GM12878 (cell line): ENCODE results near the gene SLAMF1. TPM values are rescaled to one million over a fixed set of nuclear protein-coding genes. Genes with fewer than 3 reads are reported as not detected.

Experiments used
- ATAC-seq: fragments of 200-7000 bp; cut with Tn5 transposase; 3 replicates; pipeline ENCODE4 v1.9.1; 2020; ENCODE audit warnings: mild to moderate bottlenecking, moderate library complexity
- BruUV-seq: library from RNA; stranded (reverse); fragments of 400-500 nt; replicated peaks from 2 replicates; lab custom pipeline; 2021; lab: Mats Ljungman, UMichigan
- CTCF ChIA-PET: fragments of 300-600 bp; sonication (Branson Sonifier 250); formaldehyde crosslinking; extraction: SDS; loops from one replicate; lab custom pipeline; 2021; ENCODE audit warnings: inconsistent platforms; lab: Yijun Ruan, JAX
- POLR2A ChIA-PET: fragments of 350-600 bp; formaldehyde crosslinking; extraction: SDS; loops from one replicate; lab custom pipeline; 2021; ENCODE audit warnings: inconsistent platforms; lab: Charles Lee
- RAD21 ChIA-PET: fragments of 300-600 bp; sonication (Branson Sonifier 250); formaldehyde crosslinking; loops from one replicate; lab custom pipeline; 2023; ENCODE audit warnings: antibody characterized with exemption; ENCODE audit not compliant: unreplicated experiment; lab: Charles Lee
- SMC1A ChIA-PET: fragments of 300-600 bp; sonication (Branson Sonifier 250); formaldehyde crosslinking; loops from one replicate; lab custom pipeline; 2023; ENCODE audit not compliant: unreplicated experiment, uncharacterized antibody; lab: Charles Lee
- DNase-seq: peaks from one replicate; pipeline ENCODE4 v3.0.0-alpha.2; 2011; ENCODE audit warnings: low read depth, low spot score
- FAIRE-seq: peaks from 3 replicates; lab custom pipeline; 2011; peaks lifted over from hg19 to GRCh38; lab: Jason Lieb, UNC
- H2AFZ ChIP-seq: 2 replicates; pipeline ENCODE4 v1.6.0; 2011; ENCODE audit warnings: low read depth, low read length, control low read depth; ENCODE audit not compliant: control insufficient read depth
- H3K27ac ChIP-seq: 2 replicates; pipeline ENCODE4 v1.5.1; 2011; ENCODE audit warnings: control low read depth; ENCODE audit not compliant: control insufficient read depth, insufficient read depth
- H3K27me3 ChIP-seq, 2 experiments: replicated peaks in 1 of 2; 2 replicates each; pipeline versions ENCODE4 v1.6.0 to v1.6.1; 2011; ENCODE audit warnings: low read length in 1 of 2; ENCODE audit not compliant: control insufficient read depth in 2 of 2, insufficient read depth in 2 of 2
- H3K36me3 ChIP-seq, 2 experiments: 2 replicates each; pipeline ENCODE4 v1.5.1; 2011; ENCODE audit warnings: low read length in 1 of 2; ENCODE audit not compliant: control insufficient read depth in 2 of 2, insufficient read depth in 2 of 2
- H3K4me1 ChIP-seq: 2 replicates; pipeline ENCODE4 v1.6.1; 2011; ENCODE audit warnings: mild to moderate bottlenecking, low read length, moderate library complexity, mixed read lengths; ENCODE audit not compliant: control insufficient read depth, insufficient read depth
- H3K4me2 ChIP-seq: 2 replicates; pipeline ENCODE4 v1.6.0; 2011; ENCODE audit warnings: control low read depth; ENCODE audit not compliant: control insufficient read depth, insufficient read depth
- H3K4me3 ChIP-seq: fragments of 200-600 bp; sonication (generic); 2 replicates; pipeline ENCODE4 v1.5.1; 2016
- H3K79me2 ChIP-seq: 2 replicates; pipeline ENCODE4 v1.6.0; 2011; ENCODE audit warnings: low read length; ENCODE audit not compliant: control insufficient read depth, insufficient read depth
- H3K9ac ChIP-seq: 2 replicates; pipeline ENCODE4 v1.8.0; 2011; ENCODE audit warnings: low read length, control low read depth, mixed read lengths; ENCODE audit not compliant: control insufficient read depth, insufficient read depth
- H3K9me3 ChIP-seq: replicated peaks from 3 replicates; pipeline ENCODE4 v1.5.1; 2011; ENCODE audit warnings: mild to moderate bottlenecking, low read length; ENCODE audit not compliant: control insufficient read depth, insufficient read depth
- H4K20me1 ChIP-seq: 2 replicates; pipeline ENCODE4 v1.6.0; 2011; ENCODE audit not compliant: control insufficient read depth, insufficient read depth
- CHD1 ChIP-seq: IDR thresholded peaks from 2 replicates; pipeline ENCODE4 v1.6.1; 2012; ENCODE audit warnings: low read depth, low read length, improper control_type of control experiment
- KAT2A ChIP-seq: conservative IDR thresholded peaks from 2 replicates; pipeline ENCODE4 v1.6.1; 2011; ENCODE audit warnings: low read depth, low read length; ENCODE audit not compliant: control insufficient read depth
- POLR2A ChIP-seq: IDR thresholded peaks from 2 replicates; pipeline ENCODE4 v1.6.1; 2011; ENCODE audit warnings: low read depth, mild to moderate bottlenecking, low read length
- RELA ChIP-seq: fragments of 450-650 bp; IDR thresholded peaks from 2 replicates; pipeline ENCODE4 v1.8.0; 2014; ENCODE audit warnings: borderline replicate concordance; ENCODE audit not compliant: partially characterized antibody
- SMARCA5 ChIP-seq: fragments of 450-650 bp; IDR thresholded peaks from 2 replicates; pipeline ENCODE4 v1.6.1; 2017; ENCODE audit warnings: mild to moderate bottlenecking
- SPI1 ChIP-seq: IDR thresholded peaks from 2 replicates; pipeline ENCODE4 v1.6.1; 2011; ENCODE audit warnings: low read depth, mild to moderate bottlenecking, low read length, moderate library complexity, borderline replicate concordance; ENCODE audit not compliant: insufficient read depth
- SREBF1 ChIP-seq: IDR thresholded peaks from 2 replicates; pipeline ENCODE4 v1.6.1; 2012; ENCODE audit warnings: mild to moderate bottlenecking, low read length
- ZNF217 ChIP-seq: fragments of 450-650 bp; IDR thresholded peaks from 2 replicates; pipeline ENCODE4 v1.6.1; 2017; ENCODE audit warnings: antibody characterized with exemption, mild to moderate bottlenecking
- WGBS: methylation state at CpG from one replicate; pipeline ENCODE4 v1.1.6; 2016; ENCODE audit warnings: low lambda C conversion rate; ENCODE audit not compliant: insufficient replicate concordance, insufficient coverage; ENCODE audit errors: missing lambda C conversion rate; 5-methylcytosine and 5-hydroxymethylcytosine counted together
- in situ Hi-C: fragments of 300-500 bp; cut with MboI; formaldehyde crosslinking; loops from 9 replicates; pipeline ENCODE4 v1.14.3; 2018; ENCODE audit warnings: mixed read lengths
- intact Hi-C: fragments of 100-400 bp; cut with micrococcal nuclease; formaldehyde crosslinking; loops from one replicate; pipeline ENCODE4 v1.14.2; 2022; ENCODE audit not compliant: unreplicated experiment
- polyA plus RNA-seq, 11 experiments: library from polyadenylated mRNA; depleted of rRNA in 4 of 11; unstranded in 6 of 11; stranded (reverse) in 5 of 11; fragments of >200 nt; fragmentation: Nextera tagmentation in 4 of 11; fragmentation: Illumina TruSeq in 1 of 11; extraction: Ambion mirVana in 4 of 11; extraction: Trizol in 1 of 11; gene quantifications; 1 replicate in 1 of 11; 2 replicates in 10 of 11; pipeline versions ENCODE4 v1.2.1 to v1.2.3, GENCODE V29; 2011 to 2016; ENCODE audit warnings: inconsistent platforms in 2 of 11, missing spikeins in 2 of 11, low read depth in 1 of 11
- total RNA-seq, 4 experiments: library from RNA; depleted of rRNA in 3 of 4; stranded (reverse); fragments of >200 nt in 3 of 4; fragmentation: Illumina TruSeq in 1 of 4; extraction: Trizol in 1 of 4; gene quantifications; 2 replicates each; pipeline versions ENCODE4 v1.2.1 to v1.2.3, GENCODE V29; 2013 to 2021

Gene SLAMF1
- total and polyA plus RNA-seq, 10 of the 15 experiments (the other 5 are each of a cell fraction or from before 2014, with no cell fraction given) = 87.3 to 260 (median 131) TPM

DNA sequence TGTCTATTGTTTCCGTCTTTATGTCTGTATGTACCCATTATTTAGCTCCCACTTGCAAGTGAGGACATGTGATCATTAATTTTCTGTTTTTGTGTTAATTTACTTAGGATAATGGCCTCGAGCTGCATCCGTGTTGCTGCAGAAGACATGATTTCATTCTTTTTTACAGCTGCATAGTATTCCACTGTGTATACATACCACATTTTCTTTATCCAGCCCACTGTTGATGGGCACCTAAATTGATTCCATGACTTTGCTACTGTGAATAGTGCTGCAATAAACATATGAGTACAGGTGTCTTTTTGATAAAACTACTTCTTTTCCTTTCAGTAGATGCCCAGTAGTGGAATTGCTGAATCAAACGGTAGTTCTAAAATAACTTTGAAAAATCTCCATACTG is 12.7 kb upstream of the SLAMF1 start:
- FAIRE-seq (no peak), DNase-seq (no peak), ATAC-seq (no peak)
- Histone ChIP-seq H3K9me3 (no peaks in the 10 kb centered on the region; the same call in 1 of the 3 replicates), H3K4me3 (no peak overlapping the region), H4K20me1 (no peaks in the 10 kb centered on the region), H3K4me1 (peaks cover 53% of the 10 kb centered on the region), H3K27ac (no peak overlapping the region), H3K9ac (no peak overlapping the region), H3K27me3 (no peaks in the 10 kb centered on the region), H2AFZ (no peak overlapping the region), H3K4me2 (no peak overlapping the region), H3K79me2 (peaks cover 13% of the 10 kb centered on the region), H3K36me3 (no peaks in the 10 kb centered on the region)
- TF ChIP-seq SREBF1 = no peak
- no peak for TF ChIP-seq CHD1
- peak; percentile 62; the same call in 1 of the 2 replicates for TF ChIP-seq SMARCA5
- peak; percentile 63; the same call in 1 of the 2 replicates for TF ChIP-seq ZNF217
- TF ChIP-seq KAT2A = no peak
- no peak for TF ChIP-seq RELA
- POLR2A ChIA-PET = interaction anchor here (1.1 to 2.1 kb wide), 3 partner anchors 13 to 19 kb away, joined by 4 to 5 read pairs (median 4); partner anchors contain the start of gene SLAMF1
- SMC1A ChIA-PET = interaction anchor here (1.9 to 4.5 kb wide), 3 partner anchors 9 to 14 kb away, joined by 5 to 36 read pairs (median 24); no protein-coding TSS in a partner anchor
- in situ Hi-C loops = no loop called here
- RAD21 ChIA-PET = interaction anchor here (1.4 kb wide), 1 partner anchor 12 kb away, joined by 7 read pairs; no protein-coding TSS in a partner anchor
- 88% methylated on average over 4 of the region's 4 CpGs for WGBS
- CTCF ChIA-PET = interaction anchor here (0.9 to 1.7 kb wide), 3 partner anchors 8 to 40 kb away, joined by 3 to 7 read pairs (median 4); no protein-coding TSS in a partner anchor
- no TSS peak for BruUV-seq
- intact Hi-C loops = no loop called here

DNA sequence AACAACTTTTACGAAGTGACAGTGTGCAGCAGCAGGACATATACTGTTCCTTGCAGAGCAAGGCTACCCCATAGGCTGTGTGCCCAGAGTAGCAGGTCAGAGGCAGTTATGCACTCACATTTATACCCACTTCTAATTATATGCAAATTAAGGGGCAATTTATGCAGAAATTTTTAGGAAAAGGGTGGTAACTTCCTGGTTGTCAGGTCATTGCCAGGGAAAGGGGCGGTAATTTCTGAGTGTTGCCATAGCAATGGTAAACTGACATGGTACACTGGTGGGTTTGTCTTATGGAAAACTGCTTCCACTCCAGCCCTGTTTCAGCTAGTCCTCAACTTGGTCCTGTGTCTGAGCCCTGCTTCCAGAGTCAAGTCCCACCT is 12.0 kb upstream of the SLAMF1 start:
- peaks cover 17% of the 10 kb centered on the region for H3K79me2 ChIP-seq
- in situ Hi-C loops = no loop called here
- POLR2A ChIA-PET = interaction anchor here (1.1 to 2.1 kb wide), 3 partner anchors 12 to 18 kb away, joined by 4 to 5 read pairs (median 4); partner anchors contain the start of gene SLAMF1
- H3K27ac ChIP-seq = no peak overlapping the region
- 94% methylated on average over 2 of the region's 2 CpGs for WGBS
- TF ChIP-seq SPI1 = no peak
- TF ChIP-seq POLR2A = 0 out of 2 replicates have a peak, but pooled peaks have one; percentile 21
- no peak for DNase-seq
- H3K9ac ChIP-seq = no peak overlapping the region
- RAD21 ChIA-PET = no interaction called here
- peaks cover 55% of the 10 kb centered on the region for H3K4me1 ChIP-seq
- no peaks in the 10 kb centered on the region; the same call in 1 of the 3 replicates for H3K9me3 ChIP-seq
- intact Hi-C loops = no loop called here
- H3K36me3 ChIP-seq = no peaks in the 10 kb centered on the region
- no peak overlapping the region for H2AFZ ChIP-seq
- no peaks in the 10 kb centered on the region for H4K20me1 ChIP-seq
- no peak overlapping the region for H3K4me2 ChIP-seq
- H3K27me3 ChIP-seq = no peaks in the 10 kb centered on the region
- no peak for ATAC-seq
- FAIRE-seq = no peak
- CTCF ChIA-PET = interaction anchor here (0.9 to 1.4 kb wide), 2 partner anchors 10 to 35 kb away, joined by 3 read pairs; no protein-coding TSS in a partner anchor
- SMC1A ChIA-PET = interaction anchor here (0.7 to 4.5 kb wide), 4 partner anchors 9 to 15 kb away, joined by 3 to 36 read pairs (median 14); no protein-coding TSS in a partner anchor
- no TSS peak for BruUV-seq
- H3K4me3 ChIP-seq = no peak overlapping the region
